ENCODE results near the gene ZNF362. TPM values are rescaled to one million over a fixed set of nuclear protein-coding genes. Genes with fewer than 3 reads are reported as not detected.

ZNF362 gene
- total RNA-seq, 1 donor from 2014 or later, result 69.8 TPM

DNA sequence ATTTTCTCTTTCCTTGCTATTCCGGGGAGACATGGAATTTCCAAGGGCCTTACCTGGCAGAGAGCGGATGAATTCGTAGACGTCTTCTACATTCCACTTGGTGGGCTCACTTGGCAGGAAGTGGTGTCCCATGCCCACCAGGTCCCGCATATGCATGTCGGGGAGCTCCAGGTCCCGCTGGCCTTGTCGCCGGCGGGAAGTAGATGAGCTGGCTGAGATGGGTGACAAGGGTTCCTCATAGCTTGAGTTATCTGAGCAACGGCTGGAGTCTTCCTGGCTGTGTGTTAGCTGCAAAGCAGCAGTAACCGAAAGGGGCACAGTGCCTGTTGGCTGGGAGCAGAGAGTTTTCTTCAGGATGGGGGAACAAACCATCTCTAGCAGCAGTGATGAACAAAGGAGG is 72.5 kb downstream of the ZNF362 start:
- H3K9me3 Mint-ChIP-seq (ENCODE audit: unreplicated experiment), result peaks cover 11% of the 10 kb centered on the region
- no peak for DNase-seq
- peaks cover 4% of the 10 kb centered on the region for H3K36me3 Mint-ChIP-seq (ENCODE audit: unreplicated experiment)
- H3K27me3 Mint-ChIP-seq (ENCODE audit: unreplicated experiment), result peaks cover 11% of the 10 kb centered on the region
- TF ChIP-seq, protein P1, sequence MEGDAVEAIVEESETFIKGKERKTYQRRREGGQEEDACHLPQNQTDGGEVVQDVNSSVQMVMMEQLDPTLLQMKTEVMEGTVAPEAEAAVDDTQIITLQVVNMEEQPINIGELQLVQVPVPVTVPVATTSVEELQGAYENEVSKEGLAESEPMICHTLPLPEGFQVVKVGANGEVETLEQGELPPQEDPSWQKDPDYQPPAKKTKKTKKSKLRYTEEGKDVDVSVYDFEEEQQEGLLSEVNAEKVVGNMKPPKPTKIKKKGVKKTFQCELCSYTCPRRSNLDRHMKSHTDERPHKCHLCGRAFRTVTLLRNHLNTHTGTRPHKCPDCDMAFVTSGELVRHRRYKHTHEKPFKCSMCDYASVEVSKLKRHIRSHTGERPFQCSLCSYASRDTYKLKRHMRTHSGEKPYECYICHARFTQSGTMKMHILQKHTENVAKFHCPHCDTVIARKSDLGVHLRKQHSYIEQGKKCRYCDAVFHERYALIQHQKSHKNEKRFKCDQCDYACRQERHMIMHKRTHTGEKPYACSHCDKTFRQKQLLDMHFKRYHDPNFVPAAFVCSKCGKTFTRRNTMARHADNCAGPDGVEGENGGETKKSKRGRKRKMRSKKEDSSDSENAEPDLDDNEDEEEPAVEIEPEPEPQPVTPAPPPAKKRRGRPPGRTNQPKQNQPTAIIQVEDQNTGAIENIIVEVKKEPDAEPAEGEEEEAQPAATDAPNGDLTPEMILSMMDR (IDR thresholded peaks at IDR 0.05; ENCODE audit: partially characterized antibody, unreplicated experiment), result no peak
- peak overlapping the region; percentile 46 for H3K27ac Mint-ChIP-seq (ENCODE audit: unreplicated experiment)
- peaks cover 38% of the 10 kb centered on the region for H3K4me1 Mint-ChIP-seq (ENCODE audit: low read depth, unreplicated experiment)
- no peak overlapping the region for H3K4me3 Mint-ChIP-seq (ENCODE audit: unreplicated experiment)

DNA sequence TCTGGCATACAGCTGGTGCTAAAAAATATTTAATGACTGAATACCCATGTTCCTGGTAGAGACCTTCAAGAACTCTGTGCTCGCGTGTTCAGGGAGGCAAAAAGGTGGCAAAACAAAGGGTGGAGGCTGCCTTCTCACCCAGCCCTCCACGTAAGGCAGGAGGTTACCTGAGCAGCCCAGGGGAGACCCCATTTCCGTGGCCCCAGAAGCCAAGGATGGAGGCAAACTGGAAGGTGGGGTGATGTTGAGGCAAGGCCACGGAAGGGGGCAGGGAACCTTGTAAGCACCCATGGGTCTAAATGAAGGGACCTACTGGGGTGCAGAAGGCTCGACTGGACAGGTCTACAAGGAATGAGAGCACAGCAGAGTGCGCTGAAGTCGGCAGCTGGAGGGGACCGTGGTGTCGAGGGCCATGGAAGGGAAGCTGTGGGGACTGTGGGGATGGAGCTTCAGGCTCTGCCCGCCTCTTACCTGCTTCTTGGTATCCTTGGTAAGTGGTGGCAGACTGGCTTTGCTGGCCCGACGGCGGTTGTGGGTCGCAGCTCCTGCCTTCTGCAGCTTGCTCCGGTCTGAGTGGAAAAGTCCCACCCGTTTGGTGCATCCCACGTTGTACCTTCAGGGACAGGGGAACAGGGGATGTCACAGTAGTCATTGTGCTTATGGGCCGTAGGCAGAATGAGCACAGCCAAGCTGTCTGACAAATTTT is 73.5 kb downstream of the ZNF362 start:
- peak overlapping the region; percentile 76 for H3K27ac Mint-ChIP-seq (ENCODE audit: unreplicated experiment)
- TF ChIP-seq, protein P1 (IDR thresholded peaks at IDR 0.05; ENCODE audit: partially characterized antibody, unreplicated experiment), result no peak
- H3K9me3 Mint-ChIP-seq (ENCODE audit: unreplicated experiment), result peaks cover 11% of the 10 kb centered on the region
- DNase-seq, result no peak
- H3K4me3 Mint-ChIP-seq (ENCODE audit: unreplicated experiment), result no peak overlapping the region
- peaks cover 4% of the 10 kb centered on the region for H3K36me3 Mint-ChIP-seq (ENCODE audit: unreplicated experiment)
- H3K4me1 Mint-ChIP-seq (ENCODE audit: low read depth, unreplicated experiment), result peaks cover 45% of the 10 kb centered on the region
- H3K27me3 Mint-ChIP-seq (ENCODE audit: unreplicated experiment), result peaks cover 11% of the 10 kb centered on the region

DNA sequence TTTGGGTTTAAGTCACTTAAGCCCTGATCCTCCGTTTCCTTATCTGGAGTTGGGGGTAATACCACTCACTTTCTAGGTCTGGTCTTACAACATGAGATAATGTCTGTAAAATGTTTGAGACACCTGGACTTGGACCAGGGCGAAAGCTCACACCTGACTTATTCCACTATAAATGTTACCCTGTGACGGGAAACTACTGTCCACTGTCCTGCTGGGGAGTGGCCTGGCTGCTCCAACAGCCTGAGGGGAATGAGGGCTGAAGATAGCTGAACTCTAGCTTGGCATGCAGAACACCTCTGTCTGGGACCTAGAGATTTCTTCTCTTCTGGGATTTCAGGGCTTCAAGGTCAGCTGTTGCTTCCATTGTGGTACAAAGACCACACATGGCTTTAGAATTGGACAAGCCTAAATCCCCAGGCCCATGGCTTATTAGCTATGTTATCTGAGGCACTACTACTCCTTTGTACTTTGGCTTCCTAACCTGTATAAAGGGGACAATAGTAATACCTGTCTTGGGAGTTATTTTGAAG is 74.1 kb downstream of the ZNF362 start:
- Mint-ChIP-seq H3K27me3 (ENCODE audit: unreplicated experiment) (peaks cover 11% of the 10 kb centered on the region), H3K4me1 (ENCODE audit: low read depth, unreplicated experiment) (peaks cover 49% of the 10 kb centered on the region), H3K27ac (ENCODE audit: unreplicated experiment) (no peak overlapping the region), H3K9me3 (ENCODE audit: unreplicated experiment) (peaks cover 14% of the 10 kb centered on the region), H3K4me3 (ENCODE audit: unreplicated experiment) (no peak overlapping the region), H3K36me3 (ENCODE audit: unreplicated experiment) (peaks cover 4% of the 10 kb centered on the region)
- TF ChIP-seq, protein P1 (IDR thresholded peaks at IDR 0.05; ENCODE audit: partially characterized antibody, unreplicated experiment), result no peak
- no peak for DNase-seq

DNA sequence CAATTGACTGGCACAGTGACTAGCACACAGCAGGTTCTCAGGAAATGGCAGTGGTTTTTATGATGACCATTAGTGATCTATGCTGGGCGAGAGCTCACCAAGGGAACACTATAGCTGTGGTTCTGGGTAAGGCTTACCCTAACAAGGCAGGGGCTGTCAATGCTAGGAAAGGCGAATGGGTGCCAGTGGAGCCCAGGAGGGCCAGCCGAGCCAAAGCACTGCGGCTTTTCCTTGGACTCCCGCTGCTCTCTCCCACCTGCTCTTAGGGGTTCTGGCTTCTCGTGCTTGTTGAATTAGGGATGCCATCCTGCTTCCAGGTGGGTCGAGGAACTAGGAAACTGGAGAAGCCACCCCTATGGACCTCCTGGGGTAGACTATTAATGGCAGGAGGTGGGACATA is 74.6 kb downstream of the ZNF362 start:
- DNase-seq, result no peak
- peaks cover 4% of the 10 kb centered on the region for H3K36me3 Mint-ChIP-seq (ENCODE audit: unreplicated experiment)
- peaks cover 14% of the 10 kb centered on the region for H3K9me3 Mint-ChIP-seq (ENCODE audit: unreplicated experiment)
- no peak overlapping the region for H3K27ac Mint-ChIP-seq (ENCODE audit: unreplicated experiment)
- TF ChIP-seq, protein P1 (IDR thresholded peaks at IDR 0.05; ENCODE audit: partially characterized antibody, unreplicated experiment), result no peak
- peaks cover 8% of the 10 kb centered on the region for H3K27me3 Mint-ChIP-seq (ENCODE audit: unreplicated experiment)
- peaks cover 47% of the 10 kb centered on the region for H3K4me1 Mint-ChIP-seq (ENCODE audit: low read depth, unreplicated experiment)
- no peak overlapping the region for H3K4me3 Mint-ChIP-seq (ENCODE audit: unreplicated experiment)

Data from glutamatergic neuron (in vitro differentiated cells).